SH-SY5Y (cell line): Measurements from ENCODE around the gene ERBB2.

Experiments used
- GATA2 ChIP-seq: IDR thresholded peaks from 2 replicates; pipeline ENCODE4 v1.6.1; 2011; ENCODE audit warnings: mild to moderate bottlenecking, low read depth, low read length
- GATA3 ChIP-seq: IDR thresholded peaks from 2 replicates; pipeline ENCODE4 v1.6.1; 2011; ENCODE audit warnings: low read depth, mild to moderate bottlenecking, low read length, moderate library complexity

The ERBB2 gene

GRCh38 chr17:39661744-39662541 is 37.9 kb upstream of the ERBB2 start:
- TF ChIP-seq GATA3 (no peak), GATA2 (no peak)

- TF ChIP-seq GATA2 (no peak), GATA3 (no peak)
Measured at GRCh38 chr17:39662551-39663339, 37.1 kb upstream of the ERBB2 start.

GRCh38 chr17:39663340-39663687 is 36.5 kb upstream of the ERBB2 start:
- TF ChIP-seq GATA2 (no peak), GATA3 (no peak)

- TF ChIP-seq GATA3: no peak
- TF ChIP-seq GATA2: no peak
Measured at GRCh38 chr17:39663688-39664580, 35.9 kb upstream of the ERBB2 start.

- no peak for TF ChIP-seq GATA2
- TF ChIP-seq GATA3: no peak
Measured at GRCh38 chr17:39664581-39665561, 35.0 kb upstream of the ERBB2 start, which contains the start of gene TCAP. TCAP (plus strand) TSS chr17:39665349; CDS start chr17:39665360, 11 bp downstream.

DNA sequence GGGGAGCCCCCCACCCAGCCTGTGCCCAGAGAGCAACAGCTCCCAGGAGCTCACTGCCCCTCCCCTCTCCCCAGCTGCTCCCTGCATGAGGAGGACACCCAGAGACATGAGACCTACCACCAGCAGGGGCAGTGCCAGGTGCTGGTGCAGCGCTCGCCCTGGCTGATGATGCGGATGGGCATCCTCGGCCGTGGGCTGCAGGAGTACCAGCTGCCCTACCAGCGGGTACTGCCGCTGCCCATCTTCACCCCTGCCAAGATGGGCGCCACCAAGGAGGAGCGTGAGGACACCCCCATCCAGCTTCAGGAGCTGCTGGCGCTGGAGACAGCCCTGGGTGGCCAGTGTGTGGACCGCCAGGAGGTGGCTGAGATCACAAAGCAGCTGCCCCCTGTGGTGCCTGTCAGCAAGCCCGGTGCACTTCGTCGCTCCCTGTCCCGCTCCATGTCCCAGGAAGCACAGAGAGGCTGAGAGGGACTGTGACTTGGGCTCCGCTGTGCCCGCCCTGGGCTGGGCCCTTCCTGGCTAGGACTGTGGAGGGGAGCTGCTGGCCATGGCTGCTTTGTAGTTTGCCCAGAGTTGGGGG is 34.1 kb upstream of the ERBB2 start:
- TF ChIP-seq GATA2 (no peak), GATA3 (no peak)

GRCh38 chr17:39666231-39666600 is 33.6 kb upstream of the ERBB2 start:
- TF ChIP-seq GATA3: no peak

- TF ChIP-seq GATA3: no peak
- no peak for TF ChIP-seq GATA2
Measured at GRCh38 chr17:39666601-39667261, 33.1 kb upstream of the ERBB2 start.

DNA sequence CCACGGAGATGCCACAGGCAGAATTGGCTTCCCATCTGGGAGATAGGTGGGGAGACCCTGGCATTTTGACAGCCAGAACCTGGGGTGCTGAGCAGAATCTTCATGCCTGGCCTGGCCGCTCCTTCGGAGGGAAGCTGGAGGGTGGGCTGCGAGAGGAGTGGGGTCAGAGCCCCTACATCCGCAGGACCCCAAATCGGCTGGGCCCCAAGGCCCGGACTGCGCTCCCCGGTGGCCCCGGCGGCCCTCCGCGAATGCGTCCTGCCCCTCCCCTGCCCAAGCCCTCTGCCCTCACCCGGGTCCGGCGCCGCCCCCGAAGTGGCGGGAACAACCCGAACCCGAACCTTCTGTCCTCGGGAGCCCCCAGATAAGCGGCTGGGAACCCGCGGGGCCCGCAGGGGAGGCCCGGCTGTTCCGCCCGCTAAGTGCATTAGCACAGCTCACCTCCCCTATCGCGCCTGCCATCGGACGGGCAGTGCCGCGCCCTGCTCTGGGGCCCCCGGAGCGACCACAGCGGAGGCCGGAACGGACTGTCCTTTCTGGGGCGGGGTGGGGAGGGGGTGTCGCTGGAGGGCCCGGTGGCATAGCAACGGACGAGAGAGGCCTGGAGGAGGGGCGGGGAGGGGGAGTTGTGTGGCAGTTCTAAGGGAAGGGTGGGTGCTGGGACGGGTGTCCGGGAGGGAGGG is 32.5 kb upstream of the ERBB2 start:
- TF ChIP-seq GATA2 (peak; percentile 93), GATA3 (no peak)

- TF ChIP-seq GATA2 (no peak), GATA3 (no peak)
Measured at GRCh38 chr17:39667945-39668924, 31.6 kb upstream of the ERBB2 start, which contains the start of gene PNMT. PNMT (plus strand) TSS chr17:39668453; CDS start chr17:39668476, 23 bp downstream.
